Activated effector memory CD4-positive, alpha-beta T cell treated with anti-CD3 and anti-CD28 coated beads, Interleukin-2, amount 50 U/mL, for 16 hours (primary cell): ENCODE data around the gene HOXA13.
A peak's percentile ranks its signal among the peaks of the same experiment; 100 is the strongest.

Experiments used
- DNase-seq: peaks from one replicate; pipeline ENCODE4 v3.0.0-alpha.2; 2020

The HOXA13 gene

DNA sequence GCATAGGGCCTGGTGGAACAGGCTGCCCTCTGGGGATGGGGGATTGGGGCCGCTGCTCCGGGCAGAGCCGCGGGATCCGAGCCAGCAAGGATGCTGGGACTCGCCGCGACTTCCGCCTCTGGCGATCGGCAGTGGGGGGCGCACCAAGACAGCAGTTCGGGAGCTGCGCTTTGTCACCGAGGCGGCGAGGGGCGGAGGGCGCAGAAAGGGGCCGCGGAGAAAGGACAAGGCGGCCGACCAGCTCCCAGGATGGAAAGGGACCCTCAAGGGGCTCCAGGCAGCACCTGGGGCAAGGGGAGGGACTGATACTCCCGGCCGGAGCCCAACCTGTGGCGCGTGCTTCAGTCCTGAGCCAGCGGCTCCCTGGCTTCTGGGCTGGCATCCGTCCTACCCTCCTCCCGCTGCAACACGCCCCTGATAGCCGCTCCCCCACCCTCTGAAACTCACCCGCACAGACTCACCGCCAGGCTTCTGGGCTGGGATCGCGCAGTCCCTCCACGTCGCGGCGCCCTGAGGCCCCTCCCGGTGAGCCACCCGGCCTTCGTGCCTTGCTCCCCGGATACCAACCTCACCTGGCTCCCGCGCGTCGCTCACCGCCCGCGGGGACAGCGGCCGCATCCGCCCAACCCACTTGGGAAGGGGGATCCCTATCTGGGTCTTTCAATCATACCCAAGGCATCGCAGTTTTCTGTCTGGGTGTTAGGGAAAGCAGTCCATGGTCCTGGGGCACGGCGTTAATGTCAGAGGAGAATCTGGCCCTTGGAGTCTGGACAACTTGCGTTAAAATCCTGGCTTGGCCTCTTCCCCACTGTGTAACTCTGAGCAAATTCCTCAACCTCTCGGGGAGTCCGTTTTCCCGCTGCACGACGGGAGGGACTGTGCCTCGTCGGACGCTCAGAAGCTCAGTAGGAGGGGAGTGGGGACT is 35.8 kb upstream of the HOXA13 start:
- no peak for DNase-seq

DNA sequence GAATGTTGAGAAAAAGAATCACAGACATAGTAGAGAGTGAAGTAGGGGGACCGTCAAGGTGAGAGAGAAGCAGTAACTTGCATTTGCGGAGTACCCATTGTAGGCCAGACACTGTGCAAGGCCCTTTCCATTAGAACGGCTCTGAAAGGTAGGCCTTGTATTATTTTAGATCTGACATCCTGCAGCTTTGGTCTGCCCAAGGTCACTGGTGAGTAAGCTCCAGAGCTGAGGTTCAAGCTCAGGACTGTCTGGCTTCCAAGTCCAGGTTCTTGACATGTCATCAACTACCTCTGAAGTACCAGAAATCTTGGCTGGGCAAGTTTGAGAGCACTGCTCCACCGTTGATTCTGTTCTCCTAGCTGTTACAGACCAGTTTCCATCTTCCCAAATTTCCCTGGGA is 29.6 kb upstream of the HOXA13 start:
- DNase-seq: no peak

DNA sequence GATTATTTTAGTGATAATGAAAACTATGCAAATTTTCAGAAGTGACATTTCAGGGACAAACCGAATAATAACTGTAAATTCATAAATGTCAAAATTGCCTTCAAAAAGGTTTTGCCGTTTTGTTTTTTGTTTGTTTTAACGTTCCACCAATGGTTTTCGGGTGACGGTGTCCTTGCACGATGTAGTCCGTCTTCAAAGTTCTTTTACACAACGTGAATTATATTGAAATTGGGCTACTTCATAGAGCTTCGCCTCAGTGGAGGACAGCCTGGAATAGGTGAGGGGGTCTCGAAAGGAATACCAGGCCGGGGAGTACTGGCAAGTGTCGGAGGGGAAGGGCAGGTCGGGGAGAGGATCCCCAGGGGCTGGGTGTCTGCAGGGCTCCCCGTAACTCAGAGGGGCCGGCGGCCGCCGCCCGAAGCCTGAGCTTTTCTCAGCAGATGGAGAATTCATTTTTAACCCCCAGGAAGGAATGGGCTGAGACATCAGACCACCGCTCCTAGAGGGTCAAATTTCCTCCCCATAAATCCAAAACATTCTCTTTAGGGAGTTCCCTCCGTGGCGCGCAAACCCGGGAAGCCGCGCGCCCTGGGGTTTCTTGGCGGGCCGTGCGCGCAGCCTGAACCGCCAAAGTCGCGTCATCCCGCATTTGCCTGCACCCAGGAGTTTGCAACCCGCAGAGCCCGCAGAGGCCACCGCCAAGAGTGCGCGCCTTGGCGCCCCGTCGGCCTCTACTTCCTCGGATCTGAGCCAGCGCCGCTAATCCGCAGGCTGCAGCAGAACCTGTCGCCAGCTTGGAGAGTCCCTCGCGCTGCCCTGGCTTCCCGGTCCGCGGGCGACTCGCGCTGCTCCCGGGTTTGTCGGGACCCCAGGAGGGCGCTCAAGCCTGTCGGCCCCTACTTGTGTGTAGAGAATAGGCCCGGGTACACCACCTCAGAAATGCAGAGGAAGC is 25.4 kb upstream of the HOXA13 start:
- peak; percentile 51 for DNase-seq

DNA sequence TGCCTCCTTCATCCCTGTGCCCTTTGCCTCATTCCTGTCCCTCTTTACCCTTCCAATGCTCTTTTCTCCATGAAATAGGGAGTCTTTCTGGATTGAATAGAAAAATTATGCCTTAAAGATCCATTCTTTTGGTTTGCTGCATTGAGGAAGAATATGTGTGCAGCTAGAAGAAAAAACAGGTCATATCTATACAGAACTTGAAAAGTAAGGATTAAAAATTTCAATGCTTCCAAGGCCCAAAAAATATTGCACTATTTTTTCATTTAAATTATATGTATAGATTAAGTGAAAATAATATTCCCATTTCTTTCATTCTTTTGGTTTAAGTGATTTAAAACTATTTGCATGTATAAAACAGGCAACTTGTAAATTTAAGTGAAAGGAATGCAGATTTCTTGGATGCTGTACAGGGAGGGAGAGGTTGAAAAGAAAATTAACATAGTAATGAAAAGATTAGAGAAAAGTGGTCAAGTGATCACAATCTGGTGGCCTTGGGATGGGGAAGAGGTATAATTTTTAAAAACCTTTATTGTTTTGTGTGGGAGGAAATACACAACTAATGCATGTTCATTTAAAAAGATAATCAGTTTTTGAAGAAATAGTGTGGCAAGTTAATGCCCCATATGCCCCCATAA is 24.2 kb upstream of the HOXA13 start:
- DNase-seq: no peak

DNA sequence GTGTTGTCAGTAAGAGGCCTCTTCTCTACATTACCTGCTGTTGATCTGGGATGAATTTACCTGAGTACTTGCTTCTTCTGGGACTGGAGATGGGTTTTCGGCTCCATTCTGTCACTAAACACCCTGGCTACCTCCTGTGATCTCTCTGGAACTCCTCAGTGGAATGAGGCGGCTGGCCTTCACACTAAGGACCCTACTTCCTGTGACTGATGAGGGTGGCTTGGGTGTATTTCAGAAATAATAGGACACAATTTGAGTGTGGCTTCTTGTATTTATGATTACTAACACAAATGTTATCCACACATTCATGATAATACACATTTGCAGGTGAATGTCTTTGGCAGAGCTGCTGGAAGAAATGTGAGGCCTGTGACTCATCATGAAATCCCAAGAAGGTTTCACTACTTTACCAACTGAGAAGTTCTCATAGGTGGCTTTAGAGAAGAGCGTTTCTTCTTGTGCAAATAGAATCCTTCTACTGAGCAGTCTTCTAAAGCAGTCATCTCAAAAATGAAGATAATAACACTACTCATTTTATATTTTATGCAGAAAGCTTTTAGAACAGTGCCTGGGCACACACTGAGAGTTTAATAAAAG is 21.4 kb upstream of the HOXA13 start:
- DNase-seq: no peak

DNA sequence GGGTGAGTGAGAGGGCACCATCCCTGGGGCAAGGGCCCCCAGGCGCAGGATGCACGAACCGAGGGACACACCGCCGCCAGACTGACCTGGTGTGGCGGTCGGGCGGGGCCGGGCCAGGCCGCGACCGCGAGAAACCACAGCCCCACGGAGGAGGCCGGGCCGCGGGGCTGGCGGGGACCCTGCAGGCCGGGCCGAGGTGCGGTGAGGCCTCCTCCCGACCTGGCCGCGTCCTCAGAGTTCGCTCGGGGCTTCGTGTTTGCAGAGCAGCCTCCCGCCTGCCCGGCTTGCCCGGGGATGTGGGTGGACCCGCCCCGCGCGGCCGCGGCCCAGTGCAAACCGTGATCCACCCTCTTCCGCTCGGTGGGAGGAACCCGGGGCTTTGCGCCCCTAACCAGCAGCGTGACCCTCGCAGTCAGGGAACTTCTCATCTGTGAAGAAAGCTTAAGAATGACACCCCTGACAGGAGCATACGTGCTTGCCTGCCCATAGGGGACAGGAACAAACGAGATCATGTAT is 20.6 kb upstream of the HOXA13 start:
- no peak for DNase-seq

DNA sequence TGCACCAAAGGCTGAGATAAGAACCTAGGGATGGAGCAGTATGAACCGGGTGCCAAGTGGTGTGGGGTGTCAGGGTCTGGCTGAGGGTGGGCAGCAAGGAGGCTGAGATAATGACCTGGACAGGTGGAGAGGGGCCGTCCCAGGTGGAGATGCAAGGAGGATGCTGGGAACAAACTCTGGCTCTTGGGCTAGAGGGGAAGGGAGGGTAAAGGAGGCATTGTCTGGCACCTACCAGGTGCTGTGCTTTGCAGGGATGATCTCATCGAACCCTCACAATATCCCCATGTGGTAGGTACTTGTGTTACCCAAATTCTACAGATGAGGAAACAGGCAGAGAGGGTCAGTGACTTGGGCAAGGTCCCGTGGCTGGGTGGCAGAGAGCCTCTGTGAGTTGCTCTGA is 19.9 kb upstream of the HOXA13 start:
- DNase-seq: no peak

DNA sequence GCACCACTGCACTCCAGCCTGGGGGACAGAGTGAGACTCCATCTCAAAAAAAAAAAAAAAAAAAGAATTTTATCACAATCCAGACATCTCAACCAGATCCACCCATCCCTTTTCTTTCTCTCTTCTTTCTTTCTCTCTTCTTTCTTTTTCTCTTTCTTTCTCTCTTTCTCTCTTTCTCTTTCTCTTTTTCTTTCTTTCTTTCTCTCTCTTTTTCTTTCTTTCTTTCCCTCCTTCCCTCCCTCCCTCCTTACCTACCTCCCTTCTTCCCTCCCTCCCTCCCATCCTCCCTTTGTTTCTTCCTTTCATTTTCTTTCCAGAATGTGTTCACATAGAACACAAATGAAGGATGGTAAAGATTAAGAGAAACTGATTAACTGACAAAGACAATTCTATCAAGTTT is 18.1 kb upstream of the HOXA13 start:
- DNase-seq: no peak

DNA sequence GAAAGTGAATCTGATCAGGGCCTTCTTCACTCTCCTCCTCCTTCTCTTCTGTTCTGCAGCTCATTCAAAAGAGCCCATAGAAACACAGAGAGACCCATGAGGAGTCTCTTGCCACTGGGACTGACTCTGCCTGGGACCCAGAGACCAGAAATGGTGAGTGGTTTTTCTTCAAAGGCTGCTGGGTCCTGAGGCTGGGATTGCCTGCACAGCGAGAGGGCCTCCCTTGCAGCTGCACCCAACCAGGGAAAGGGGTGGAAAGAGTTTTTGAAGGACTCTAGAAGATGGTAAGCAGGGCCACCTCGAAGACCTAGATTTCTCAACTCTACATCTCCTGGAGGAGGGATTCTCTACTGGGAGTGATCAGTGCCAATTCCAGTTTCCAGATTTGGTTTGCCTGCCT is 15.5 kb upstream of the HOXA13 start:
- no peak for DNase-seq

DNA sequence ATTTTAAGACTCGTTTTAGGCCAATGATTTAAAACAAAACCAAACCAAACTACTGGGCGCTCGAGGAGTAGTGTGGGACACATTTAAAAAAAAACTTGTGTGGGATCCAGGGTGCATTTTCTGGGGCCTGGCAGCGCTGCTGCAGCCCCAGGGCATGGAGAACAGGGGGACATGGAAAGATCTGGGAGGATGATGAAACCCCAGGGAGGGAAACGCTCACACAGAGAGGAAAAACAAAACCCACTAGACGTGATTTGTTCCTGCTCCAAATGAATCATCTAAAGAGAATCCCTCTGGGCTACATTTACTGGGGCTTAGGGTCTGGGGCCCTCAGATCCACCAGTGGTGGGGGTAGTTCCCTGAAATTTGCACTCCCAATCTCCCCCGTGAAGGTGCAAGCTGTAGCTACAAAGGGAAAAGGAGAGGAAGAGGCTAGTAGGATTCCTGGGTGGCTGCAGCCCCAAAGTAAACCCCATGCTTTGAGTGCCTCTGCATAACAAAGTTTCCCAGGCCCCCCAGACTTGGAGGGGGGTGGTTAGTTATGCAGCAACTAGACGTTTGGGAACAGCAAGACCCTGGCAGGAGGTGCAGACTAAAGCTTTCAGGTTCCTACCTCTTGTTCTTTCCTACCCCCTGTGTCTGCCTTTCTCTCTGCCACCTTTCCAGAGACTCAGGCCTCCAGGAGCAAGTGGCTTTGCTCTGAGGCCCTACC is 14.5 kb upstream of the HOXA13 start:
- no peak for DNase-seq

DNA sequence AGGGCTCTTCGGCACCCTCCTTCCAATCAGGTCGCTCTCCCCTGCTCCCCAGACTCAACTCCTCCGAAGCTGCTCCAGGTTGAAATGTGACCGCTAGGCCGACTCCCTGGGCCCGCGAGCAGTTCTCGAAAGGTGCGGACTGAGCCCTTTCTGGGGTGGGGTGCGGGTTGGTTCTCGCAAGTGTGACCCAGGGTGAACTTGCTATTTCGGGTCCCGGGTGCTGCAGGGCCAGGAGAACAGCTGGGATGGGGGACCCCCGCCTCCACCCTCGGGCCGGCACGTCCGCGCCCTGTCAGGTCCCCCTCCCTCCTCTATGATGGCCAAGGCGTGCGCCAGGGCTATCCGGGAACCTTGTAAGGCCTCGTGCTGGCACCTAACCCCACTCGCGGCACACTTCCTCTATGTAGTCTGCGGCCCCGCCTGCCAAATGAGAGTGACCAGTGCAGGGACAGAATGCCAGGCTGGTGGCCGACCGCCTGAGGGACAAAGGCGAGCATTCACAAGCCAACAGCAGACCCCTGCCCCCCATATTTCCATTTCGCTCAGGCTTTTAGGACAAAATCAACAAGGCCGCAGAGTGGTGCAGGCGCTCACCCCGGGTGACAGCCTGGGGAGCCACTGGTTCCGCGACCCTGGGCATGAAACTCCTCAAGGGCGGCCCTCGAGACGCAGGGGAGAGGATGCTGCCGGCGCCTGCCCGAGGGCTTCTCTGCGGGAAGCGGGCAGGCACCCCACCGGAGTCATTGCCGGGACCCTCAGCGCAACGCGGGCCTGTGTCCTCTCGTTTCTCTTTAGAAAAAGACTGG is 13.7 kb upstream of the HOXA13 start:
- DNase-seq: no peak

DNA sequence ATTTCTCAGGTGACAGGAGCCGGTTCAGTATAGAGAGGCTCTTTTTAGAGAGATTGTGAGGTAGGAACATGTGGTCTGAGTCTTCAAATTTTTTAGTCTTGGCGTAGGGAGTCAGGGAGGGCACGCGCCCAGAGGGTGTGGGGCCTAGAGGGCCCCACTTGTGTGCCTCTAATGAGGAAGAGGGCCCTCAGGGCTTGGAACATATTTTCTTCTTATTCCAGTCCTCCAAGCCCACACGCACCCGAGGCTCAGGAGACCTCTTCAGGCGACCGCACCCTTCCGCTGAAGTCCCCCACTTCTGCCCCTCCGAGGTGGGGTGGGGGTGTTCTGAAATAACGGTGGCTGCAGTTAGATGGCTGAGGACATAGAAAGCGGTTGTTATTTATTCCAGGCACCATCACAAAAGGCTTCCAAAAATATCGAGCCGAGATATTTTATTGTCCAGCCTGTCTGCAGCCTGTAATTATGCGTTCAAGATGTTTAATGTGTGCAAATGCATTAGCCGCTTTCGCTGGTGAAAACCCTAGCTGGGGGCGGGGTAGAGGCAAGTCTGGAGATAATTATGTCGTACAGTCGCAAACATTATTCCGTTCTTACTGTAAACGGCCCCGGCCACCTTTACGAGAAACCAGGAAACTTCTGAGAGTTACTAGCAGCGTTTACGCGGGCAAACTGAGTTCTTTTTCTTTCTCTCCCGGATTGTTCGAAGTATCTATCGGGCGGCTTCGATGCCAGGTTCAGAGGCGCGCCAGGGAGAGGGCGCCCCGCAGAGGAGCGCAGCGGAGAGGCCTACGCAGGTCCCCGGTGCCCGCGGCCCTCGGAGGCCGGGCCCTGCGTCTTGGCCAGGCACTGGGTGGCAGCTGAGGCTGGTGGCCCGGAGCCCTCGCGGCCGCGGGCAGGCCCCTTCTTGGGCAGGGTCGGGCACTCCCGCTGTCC is 12.9 kb upstream of the HOXA13 start:
- DNase-seq: no peak

DNA sequence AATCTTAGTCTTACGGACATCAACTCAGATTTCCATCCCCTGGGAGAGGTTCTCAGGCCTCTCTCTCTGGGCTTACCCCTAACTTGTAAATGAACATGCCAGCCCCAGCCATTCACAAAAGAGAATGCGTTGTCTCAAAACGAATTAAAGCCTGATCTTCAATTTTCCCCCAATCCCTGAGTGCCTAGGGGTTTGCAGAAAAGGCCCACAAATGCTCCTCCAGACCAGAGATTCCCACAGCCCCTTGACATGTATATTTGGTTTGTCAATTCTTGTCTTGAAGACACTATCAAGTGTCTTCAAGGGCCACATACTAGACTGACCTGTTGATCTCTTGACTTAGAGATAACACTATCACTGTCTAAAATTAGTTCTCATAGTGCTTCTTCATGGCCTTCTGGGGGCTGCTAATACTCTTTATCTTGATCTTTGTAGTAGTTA is 11.9 kb upstream of the HOXA13 start:
- no peak for DNase-seq

DNA sequence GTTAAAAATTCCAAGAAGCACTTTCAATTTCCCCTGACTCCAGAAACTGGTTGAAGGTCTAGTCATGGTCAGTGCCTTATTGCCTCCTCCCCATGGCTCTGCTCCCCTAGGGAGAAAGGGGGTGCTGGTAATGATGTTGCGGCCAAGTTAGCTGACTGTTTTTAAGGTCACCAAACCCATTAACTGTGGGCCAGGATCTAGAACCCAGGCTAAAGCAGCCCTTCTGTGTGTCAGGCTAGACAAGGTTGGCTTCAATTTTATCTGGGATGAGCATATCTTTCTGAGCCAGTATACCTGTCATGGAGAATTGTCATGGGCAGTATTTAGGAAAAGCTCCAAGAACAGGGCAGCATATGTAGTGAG is 11.2 kb upstream of the HOXA13 start:
- no peak for DNase-seq

DNA sequence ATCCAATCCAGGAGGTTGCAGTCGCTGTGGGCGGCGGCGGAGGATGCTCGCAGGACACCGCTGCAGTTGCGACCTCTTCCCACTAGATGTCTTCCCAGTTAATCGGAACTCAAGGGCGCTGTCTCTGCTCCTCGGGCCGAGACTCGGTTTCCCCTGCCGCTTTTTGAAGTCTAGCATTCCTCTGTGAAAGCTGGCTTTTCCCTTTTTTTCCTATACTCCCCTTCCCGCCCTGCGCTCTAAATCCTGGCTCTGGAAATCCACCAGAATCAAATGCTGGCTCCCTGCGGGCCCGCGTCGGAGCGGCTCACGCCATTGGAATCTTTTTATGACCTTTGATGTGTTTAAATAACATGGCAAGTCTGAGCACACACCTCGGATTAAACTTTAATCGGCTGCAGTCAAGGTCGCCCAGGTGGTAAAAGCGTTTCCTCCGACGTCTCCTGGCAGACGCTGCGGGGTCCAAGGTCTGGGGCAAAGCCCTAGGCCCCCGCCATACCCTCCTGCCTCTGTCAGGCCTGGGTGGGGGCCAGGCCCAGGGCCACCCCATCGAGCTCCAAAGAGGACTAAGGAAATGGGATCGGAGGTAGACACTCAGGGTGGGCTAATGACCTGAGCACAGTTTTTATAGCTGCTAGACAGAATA is 10.7 kb upstream of the HOXA13 start:
- peak; percentile 76 for DNase-seq

DNA sequence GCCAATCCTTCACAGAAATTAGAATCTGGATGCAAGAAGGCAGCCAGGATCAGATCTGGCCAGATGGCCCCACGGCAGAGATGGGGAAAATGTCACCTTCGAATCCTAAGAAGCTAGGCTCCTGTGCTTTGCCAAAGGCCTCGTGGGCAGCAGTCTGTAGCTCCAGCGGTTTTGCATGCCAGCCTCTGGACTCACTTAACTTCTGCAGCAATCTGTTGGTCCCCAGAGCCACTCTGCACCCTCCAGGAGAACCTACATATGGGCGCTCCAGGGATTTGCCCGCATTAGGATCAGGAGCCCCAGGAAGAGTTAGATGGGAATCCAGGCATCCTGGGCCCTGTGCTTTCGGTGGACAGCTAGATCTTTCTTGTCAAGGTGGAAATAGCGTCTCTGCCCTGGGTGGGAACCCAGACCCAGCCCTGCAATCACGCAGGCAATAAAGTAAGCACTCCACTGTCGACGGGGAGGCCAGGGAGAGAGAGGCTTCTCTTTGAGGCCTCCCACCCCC is 10.1 kb upstream of the HOXA13 start:
- DNase-seq: no peak

DNA sequence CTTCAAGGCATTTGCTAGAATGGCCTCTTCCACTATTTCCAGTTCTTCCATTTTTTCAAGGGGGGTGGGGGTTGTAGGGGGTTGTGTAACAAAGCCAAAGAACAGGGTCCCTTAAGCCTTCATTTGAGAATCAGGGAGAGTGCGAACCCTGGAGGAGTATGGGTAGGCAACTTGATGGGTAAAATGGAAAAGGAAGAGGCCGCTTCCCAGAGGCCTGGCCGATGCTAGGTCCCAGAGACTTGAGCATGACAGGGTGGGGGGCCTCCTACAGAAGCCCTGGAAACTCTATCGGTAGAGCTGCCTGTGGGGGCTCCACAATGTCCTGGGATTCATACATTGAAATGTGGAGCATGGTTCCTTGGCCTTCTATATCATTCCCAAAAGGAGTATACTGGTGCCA is 9.1 kb upstream of the HOXA13 start:
- DNase-seq: no peak

DNA sequence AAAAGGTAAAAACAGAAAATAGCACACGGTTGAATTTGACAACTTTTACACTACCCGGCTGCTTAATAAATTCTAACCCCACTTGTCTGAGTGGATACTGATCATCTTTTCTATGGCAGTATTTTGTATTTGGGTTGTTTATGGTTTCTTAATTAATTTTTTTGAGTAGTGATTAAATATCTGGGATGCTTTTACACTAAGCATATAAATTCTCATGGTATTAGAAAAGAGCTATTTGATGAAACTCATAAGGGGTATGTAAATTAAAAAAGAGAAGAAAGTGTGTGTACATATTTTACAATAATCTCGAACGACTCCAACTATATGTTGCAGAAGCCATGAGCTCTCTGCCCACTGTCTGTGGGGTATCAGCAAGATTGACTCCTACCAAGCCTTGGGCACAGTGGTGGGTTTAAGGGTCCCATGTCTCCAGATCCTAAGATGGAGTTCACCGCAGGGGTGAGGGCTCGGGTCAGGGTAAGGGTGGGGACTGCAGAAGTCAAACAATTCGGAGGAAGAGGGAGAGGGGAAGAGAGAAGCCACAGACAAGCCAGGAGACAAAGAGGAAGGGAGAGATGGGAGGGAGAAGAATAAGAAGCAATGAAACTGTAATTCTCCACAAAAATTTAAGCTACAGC is 7.6 kb upstream of the HOXA13 start:
- DNase-seq: no peak
